HEK293 (cell line): ENCODE measurements around the gene KRTAP19-8.
A peak's percentile ranks its signal among the peaks of the same experiment; 100 is the strongest.

ENCODE experiments used
- CTCF ChIA-PET: fragments of 350-600 bp; formaldehyde crosslinking; extraction: SDS; loops from one replicate; lab custom pipeline; 2021; ENCODE audit warnings: antibody characterized with exemption; lab: Yijun Ruan, JAX
- POLR2A ChIA-PET: fragments of 300-600 bp; formaldehyde crosslinking; extraction: SDS; loops from one replicate; lab custom pipeline; 2020; ENCODE audit warnings: antibody characterized with exemption, inconsistent platforms; lab: Yijun Ruan, JAX
- H3K27ac ChIP-seq: fragments of 200-500 bp; sonication (Bioruptor generic); 2 replicates; pipeline ENCODE4 v1.5.1; 2014; ENCODE audit warnings: low read depth, low read length, control low read depth, inconsistent platforms; ENCODE audit errors: extremely low read depth
- H3K36me3 ChIP-seq, 2 experiments: fragments of 200-500 bp in 1 of 2; sonication (Bioruptor generic) in 1 of 2; 1 replicate in 1 of 2; 2 replicates in 1 of 2; pipeline ENCODE4 v1.5.1; 2014 to 2017; ENCODE audit warnings: inconsistent platforms in 2 of 2, low read length in 2 of 2; ENCODE audit not compliant: control insufficient read depth in 2 of 2, insufficient read depth in 1 of 2
- H3K4me1 ChIP-seq: fragments of 200-500 bp; sonication (Bioruptor generic); 2 replicates; pipeline ENCODE4 v1.5.1; 2014; ENCODE audit warnings: mild to moderate bottlenecking, low read length, inconsistent platforms; ENCODE audit not compliant: control insufficient read depth, insufficient read depth
- H3K4me3 ChIP-seq: 2 replicates; pipeline ENCODE4 v1.5.1; 2011; ENCODE audit warnings: low read depth, mild to moderate bottlenecking, control low read depth, low read length, moderate library complexity
- H3K9me3 ChIP-seq: fragments of 200-500 bp; sonication (Bioruptor generic); 2 replicates; pipeline ENCODE4 v1.5.1; 2014; ENCODE audit warnings: low read depth, low read length, inconsistent platforms; ENCODE audit not compliant: control insufficient read depth, insufficient read depth
- KLF10 ChIP-seq: fragments of 450-650 bp; IDR thresholded peaks from 2 replicates; pipeline ENCODE4 v1.5.1; 2018; ENCODE audit warnings: missing biosample characterization, mild to moderate bottlenecking, missing genetic modification characterization
- KLF8 ChIP-seq: fragments of 450-650 bp; formaldehyde crosslinking; IDR thresholded peaks from 2 replicates; pipeline ENCODE4 v1.5.1; 2016; ENCODE audit warnings: missing biosample characterization, missing genetic modification characterization
- SCRT1 ChIP-seq: fragments of 450-650 bp; formaldehyde crosslinking; IDR thresholded peaks from 2 replicates; pipeline ENCODE4 v1.5.1; 2016; ENCODE audit warnings: missing biosample characterization, missing genetic modification characterization, borderline replicate concordance
- SETDB1 ChIP-seq: IDR thresholded peaks from one replicate; pipeline ENCODE4 v1.6.1; 2017; ENCODE audit warnings: mild to moderate bottlenecking, low read length, moderate library complexity, mixed read lengths; ENCODE audit not compliant: insufficient read length
- SP2 ChIP-seq: fragments of 450-650 bp; formaldehyde crosslinking; IDR thresholded peaks from 2 replicates; pipeline ENCODE4 v1.5.1; 2016; ENCODE audit warnings: missing biosample characterization, missing genetic modification characterization
- ZBTB17 ChIP-seq: fragments of 450-650 bp; formaldehyde crosslinking; IDR thresholded peaks from 2 replicates; pipeline ENCODE4 v1.5.1; 2016; ENCODE audit warnings: missing biosample characterization, missing genetic modification characterization
- ZNF214 ChIP-seq: fragments of 450-650 bp; formaldehyde crosslinking; IDR thresholded peaks from 2 replicates; pipeline ENCODE4 v1.5.1; 2017; ENCODE audit warnings: missing biosample characterization, mild to moderate bottlenecking, missing genetic modification characterization, borderline replicate concordance
- TF ChIP-seq, protein P1 (sequence below): fragments of 450-650 bp; formaldehyde crosslinking; IDR thresholded peaks from 2 replicates; pipeline ENCODE4 v1.5.1; 2016; ENCODE audit warnings: missing biosample characterization, missing genetic modification characterization, borderline replicate concordance
- TF ChIP-seq, protein P2 (sequence below): fragments of 450-650 bp; formaldehyde crosslinking; IDR thresholded peaks from 2 replicates; pipeline ENCODE4 v1.5.0; 2017; ENCODE audit warnings: missing biosample characterization, missing genetic modification characterization, borderline replicate concordance
- TF ChIP-seq, protein P3 (sequence below): fragments of 450-650 bp; formaldehyde crosslinking; IDR thresholded peaks from 2 replicates; pipeline ENCODE4 v1.5.1; 2017; ENCODE audit warnings: missing biosample characterization, missing genetic modification characterization

Gene KRTAP19-8

DNA sequence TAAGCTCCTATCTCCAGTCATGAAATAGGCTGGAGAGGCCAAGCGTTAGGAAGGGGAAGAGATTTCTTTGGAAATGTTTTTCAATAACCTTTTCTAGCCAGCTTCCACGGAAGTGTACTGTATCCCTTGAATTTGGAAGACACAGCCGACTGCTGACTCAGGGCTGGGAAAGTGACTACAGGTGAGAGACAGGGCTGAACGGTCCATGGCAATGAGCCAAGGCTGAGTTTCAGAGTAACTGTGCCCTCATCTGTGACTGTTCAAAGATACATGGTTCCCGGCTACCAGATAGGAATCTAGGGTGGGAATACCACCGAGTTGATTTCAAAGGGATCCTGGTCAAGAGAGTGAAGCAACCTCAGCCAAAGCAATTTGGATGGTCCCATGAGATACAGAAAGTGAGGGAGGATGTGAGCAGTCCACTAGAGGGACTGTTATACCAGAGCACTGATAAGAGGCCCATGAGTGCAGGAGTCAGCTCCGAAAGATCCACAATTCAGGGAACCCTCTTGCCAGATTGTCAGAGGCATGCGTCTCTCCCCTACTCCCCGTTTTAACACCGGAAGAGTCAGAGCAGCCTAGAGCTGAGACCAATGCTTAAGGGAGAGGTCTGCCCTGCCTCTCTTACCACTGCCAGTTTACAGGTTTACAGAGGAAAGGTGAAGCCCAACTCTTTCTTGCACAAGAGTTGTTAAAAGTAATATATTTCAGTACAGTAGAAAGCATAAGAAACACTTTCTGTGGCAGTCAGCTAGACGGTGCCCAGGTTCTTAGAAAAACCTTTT is 3.2 kb upstream of the KRTAP19-8 start (continued):
- TF ChIP-seq, protein P1, sequence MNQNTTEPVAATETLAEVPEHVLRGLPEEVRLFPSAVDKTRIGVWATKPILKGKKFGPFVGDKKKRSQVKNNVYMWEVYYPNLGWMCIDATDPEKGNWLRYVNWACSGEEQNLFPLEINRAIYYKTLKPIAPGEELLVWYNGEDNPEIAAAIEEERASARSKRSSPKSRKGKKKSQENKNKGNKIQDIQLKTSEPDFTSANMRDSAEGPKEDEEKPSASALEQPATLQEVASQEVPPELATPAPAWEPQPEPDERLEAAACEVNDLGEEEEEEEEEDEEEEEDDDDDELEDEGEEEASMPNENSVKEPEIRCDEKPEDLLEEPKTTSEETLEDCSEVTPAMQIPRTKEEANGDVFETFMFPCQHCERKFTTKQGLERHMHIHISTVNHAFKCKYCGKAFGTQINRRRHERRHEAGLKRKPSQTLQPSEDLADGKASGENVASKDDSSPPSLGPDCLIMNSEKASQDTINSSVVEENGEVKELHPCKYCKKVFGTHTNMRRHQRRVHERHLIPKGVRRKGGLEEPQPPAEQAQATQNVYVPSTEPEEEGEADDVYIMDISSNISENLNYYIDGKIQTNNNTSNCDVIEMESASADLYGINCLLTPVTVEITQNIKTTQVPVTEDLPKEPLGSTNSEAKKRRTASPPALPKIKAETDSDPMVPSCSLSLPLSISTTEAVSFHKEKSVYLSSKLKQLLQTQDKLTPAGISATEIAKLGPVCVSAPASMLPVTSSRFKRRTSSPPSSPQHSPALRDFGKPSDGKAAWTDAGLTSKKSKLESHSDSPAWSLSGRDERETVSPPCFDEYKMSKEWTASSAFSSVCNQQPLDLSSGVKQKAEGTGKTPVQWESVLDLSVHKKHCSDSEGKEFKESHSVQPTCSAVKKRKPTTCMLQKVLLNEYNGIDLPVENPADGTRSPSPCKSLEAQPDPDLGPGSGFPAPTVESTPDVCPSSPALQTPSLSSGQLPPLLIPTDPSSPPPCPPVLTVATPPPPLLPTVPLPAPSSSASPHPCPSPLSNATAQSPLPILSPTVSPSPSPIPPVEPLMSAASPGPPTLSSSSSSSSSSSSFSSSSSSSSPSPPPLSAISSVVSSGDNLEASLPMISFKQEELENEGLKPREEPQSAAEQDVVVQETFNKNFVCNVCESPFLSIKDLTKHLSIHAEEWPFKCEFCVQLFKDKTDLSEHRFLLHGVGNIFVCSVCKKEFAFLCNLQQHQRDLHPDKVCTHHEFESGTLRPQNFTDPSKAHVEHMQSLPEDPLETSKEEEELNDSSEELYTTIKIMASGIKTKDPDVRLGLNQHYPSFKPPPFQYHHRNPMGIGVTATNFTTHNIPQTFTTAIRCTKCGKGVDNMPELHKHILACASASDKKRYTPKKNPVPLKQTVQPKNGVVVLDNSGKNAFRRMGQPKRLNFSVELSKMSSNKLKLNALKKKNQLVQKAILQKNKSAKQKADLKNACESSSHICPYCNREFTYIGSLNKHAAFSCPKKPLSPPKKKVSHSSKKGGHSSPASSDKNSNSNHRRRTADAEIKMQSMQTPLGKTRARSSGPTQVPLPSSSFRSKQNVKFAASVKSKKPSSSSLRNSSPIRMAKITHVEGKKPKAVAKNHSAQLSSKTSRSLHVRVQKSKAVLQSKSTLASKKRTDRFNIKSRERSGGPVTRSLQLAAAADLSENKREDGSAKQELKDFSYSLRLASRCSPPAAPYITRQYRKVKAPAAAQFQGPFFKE: no peak
- TF ChIP-seq ZNF214: no peak

DNA sequence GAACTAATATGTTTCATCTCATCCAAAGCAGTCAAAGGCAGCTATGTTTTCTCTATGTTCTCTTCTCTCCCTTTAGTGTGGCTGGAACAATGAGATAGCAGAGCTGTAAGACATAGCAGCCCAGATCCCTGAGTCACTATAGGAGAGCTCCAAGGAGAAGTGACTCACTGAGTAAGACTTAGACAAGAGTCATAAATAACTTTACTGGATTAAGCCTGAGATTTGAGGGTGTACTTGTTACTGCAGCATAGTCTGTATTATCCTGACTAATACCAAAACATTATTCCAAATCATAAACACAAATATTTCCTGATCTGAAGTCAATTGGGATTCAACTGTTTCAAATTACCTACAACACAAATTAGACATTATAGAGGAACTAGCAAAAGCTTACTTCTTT is 3.9 kb downstream of the KRTAP19-8 start:
- no peak overlapping the region for H3K27ac ChIP-seq
- POLR2A ChIA-PET: interaction anchor here (0.7 kb wide), 1 partner anchor 1761 kb away, joined by 3 read pairs; no protein-coding TSS in a partner anchor
- H3K4me1 ChIP-seq: no peaks in the 10 kb centered on the region
- TF ChIP-seq SETDB1 (peak; percentile 84), SCRT1 (tag by site-specific recombination) (no peak)
- TF ChIP-seq, protein P2, sequence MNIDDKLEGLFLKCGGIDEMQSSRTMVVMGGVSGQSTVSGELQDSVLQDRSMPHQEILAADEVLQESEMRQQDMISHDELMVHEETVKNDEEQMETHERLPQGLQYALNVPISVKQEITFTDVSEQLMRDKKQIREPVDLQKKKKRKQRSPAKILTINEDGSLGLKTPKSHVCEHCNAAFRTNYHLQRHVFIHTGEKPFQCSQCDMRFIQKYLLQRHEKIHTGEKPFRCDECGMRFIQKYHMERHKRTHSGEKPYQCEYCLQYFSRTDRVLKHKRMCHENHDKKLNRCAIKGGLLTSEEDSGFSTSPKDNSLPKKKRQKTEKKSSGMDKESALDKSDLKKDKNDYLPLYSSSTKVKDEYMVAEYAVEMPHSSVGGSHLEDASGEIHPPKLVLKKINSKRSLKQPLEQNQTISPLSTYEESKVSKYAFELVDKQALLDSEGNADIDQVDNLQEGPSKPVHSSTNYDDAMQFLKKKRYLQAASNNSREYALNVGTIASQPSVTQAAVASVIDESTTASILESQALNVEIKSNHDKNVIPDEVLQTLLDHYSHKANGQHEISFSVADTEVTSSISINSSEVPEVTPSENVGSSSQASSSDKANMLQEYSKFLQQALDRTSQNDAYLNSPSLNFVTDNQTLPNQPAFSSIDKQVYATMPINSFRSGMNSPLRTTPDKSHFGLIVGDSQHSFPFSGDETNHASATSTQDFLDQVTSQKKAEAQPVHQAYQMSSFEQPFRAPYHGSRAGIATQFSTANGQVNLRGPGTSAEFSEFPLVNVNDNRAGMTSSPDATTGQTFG (tag by site-specific recombination): no peak
- no peaks in the 10 kb centered on the region for H3K9me3 ChIP-seq
- H3K36me3 ChIP-seq: no peaks in the 10 kb centered on the region
- no peak overlapping the region for H3K4me3 ChIP-seq
- CTCF ChIA-PET: interaction anchor here (0.6 to 1.0 kb wide), 2 partner anchors 8 to 43 kb away, joined by 3 to 4 read pairs; no protein-coding TSS in a partner anchor

DNA sequence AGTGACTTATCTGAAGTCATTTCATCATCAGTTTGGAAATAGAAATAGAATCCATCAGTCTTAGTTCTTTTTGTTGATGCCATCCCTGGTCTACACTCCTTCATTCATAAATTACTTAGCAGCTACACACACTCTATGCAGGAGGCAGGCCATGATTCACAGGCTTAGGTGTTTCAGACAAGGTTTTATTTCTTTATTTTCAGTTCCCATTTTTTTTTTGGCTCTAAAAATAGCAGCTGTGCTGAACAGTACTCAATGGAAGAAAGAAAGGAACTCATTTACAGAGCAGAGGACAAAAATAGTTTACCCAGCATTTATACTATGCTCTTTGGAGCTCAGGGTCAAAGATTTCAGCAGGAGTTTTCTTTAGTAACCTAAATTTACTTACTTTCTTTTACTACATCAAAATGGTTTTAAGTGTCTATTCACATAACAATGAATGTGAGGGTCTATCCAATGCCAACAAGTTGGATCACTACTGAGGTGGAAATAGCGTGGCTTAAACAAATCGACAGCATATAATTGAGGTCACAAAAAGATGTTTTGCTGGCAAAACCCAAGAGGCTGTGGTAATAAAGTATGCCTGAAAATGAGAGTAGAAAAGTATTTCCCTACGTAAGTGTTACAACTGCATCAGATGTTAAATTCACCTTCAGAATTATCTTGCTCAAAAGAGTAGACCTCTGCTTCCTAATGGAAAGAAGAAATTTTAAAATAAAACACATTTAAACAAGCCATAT is 7.7 kb downstream of the KRTAP19-8 start:
- CTCF ChIA-PET: no interaction called here
- no peaks in the 10 kb centered on the region for H3K4me1 ChIP-seq
- POLR2A ChIA-PET: interaction anchor here (0.7 kb wide), 1 partner anchor 38 kb away, joined by 3 read pairs; no protein-coding TSS in a partner anchor
- TF ChIP-seq, protein P3, sequence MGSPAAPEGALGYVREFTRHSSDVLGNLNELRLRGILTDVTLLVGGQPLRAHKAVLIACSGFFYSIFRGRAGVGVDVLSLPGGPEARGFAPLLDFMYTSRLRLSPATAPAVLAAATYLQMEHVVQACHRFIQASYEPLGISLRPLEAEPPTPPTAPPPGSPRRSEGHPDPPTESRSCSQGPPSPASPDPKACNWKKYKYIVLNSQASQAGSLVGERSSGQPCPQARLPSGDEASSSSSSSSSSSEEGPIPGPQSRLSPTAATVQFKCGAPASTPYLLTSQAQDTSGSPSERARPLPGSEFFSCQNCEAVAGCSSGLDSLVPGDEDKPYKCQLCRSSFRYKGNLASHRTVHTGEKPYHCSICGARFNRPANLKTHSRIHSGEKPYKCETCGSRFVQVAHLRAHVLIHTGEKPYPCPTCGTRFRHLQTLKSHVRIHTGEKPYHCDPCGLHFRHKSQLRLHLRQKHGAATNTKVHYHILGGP: no peak
- TF ChIP-seq SP2: no peak
- no peak for TF ChIP-seq KLF8 (tag by site-specific recombination)
- TF ChIP-seq ZBTB17 (tag by site-specific recombination): no peak
- no peak for TF ChIP-seq KLF10
- no peak overlapping the region for H3K4me3 ChIP-seq
- no peaks in the 10 kb centered on the region for H3K9me3 ChIP-seq
- H3K36me3 ChIP-seq: no peaks in the 10 kb centered on the region
- H3K27ac ChIP-seq: no peak overlapping the region
